H1 (cell line): ENCODE measurements around the gene RHOG. TPM values are rescaled to one million over a fixed set of nuclear protein-coding genes. Genes with fewer than 3 reads are reported as not detected.

Experiments used
- CTCF ChIA-PET: fragments of 300-600 bp; sonication (Branson Sonifier 250); formaldehyde crosslinking; loops from one replicate; lab custom pipeline; 2021; ENCODE audit not compliant: partially characterized antibody; lab: Charles Lee
- POLR2A ChIA-PET: fragments of 300-600 bp; sonication (Branson Sonifier 250); formaldehyde crosslinking; loops from one replicate; lab custom pipeline; 2021; ENCODE audit warnings: inconsistent platforms; ENCODE audit not compliant: partially characterized antibody; lab: Charles Lee
- DNase-seq, 2 experiments: peaks; one replicate each; pipeline versions ENCODE4 v3.0.0 to v3.0.0-alpha.2; 2010 to 2022; ENCODE audit warnings: low spot score in 2 of 2, low read depth in 1 of 2, mixed read lengths in 1 of 2
- FAIRE-seq: peaks from 2 replicates; lab custom pipeline; 2011; peaks lifted over from hg19 to GRCh38; lab: Jason Lieb, UNC
- H2AFZ ChIP-seq: 2 replicates; pipeline ENCODE4 v1.8.1; 2012; ENCODE audit warnings: low read length, inconsistent platforms
- H2AK5ac ChIP-seq: 2 replicates; pipeline ENCODE4 v1.6.1; 2013; ENCODE audit warnings: low read depth, low read length
- H2BK120ac ChIP-seq: replicated peaks from 2 replicates; pipeline ENCODE3; 2013; ENCODE audit warnings: low read depth, low read length, inconsistent platforms
- H2BK12ac ChIP-seq: 2 replicates; pipeline ENCODE4 v1.6.1; 2013; ENCODE audit warnings: low read depth, low read length
- H2BK15ac ChIP-seq: 2 replicates; pipeline ENCODE4 v1.6.1; 2013; ENCODE audit warnings: low read length
- H2BK20ac ChIP-seq: 2 replicates; pipeline ENCODE4 v1.6.1; 2013; ENCODE audit warnings: low read length
- H2BK5ac ChIP-seq: 2 replicates; pipeline ENCODE4 v1.6.1; 2013; ENCODE audit warnings: low read depth, low read length
- H3K14ac ChIP-seq: 2 replicates; pipeline ENCODE4 v1.6.1; 2013; ENCODE audit warnings: inconsistent platforms; ENCODE audit not compliant: insufficient read length
- H3K18ac ChIP-seq: 2 replicates; pipeline ENCODE4 v1.6.1; 2013; ENCODE audit warnings: low read length; ENCODE audit errors: extremely low read depth
- H3K23ac ChIP-seq: 2 replicates; pipeline ENCODE4 v1.6.1; 2013; ENCODE audit warnings: inconsistent platforms; ENCODE audit not compliant: insufficient read length
- H3K23me2 ChIP-seq: 2 replicates; pipeline ENCODE4 v1.6.1; 2013; ENCODE audit warnings: low read depth, low read length
- H3K27ac ChIP-seq: 2 replicates; pipeline ENCODE4 v1.6.1; 2011; ENCODE audit warnings: low read depth, low read length, inconsistent platforms
- H3K27me3 ChIP-seq, 4 experiments: replicated peaks in 1 of 4; 1 replicate in 1 of 4; 2 replicates in 3 of 4; pipeline versions ENCODE4 v1.6.1 to v1.8.1; 2011 to 2013; ENCODE audit warnings: low read length in 3 of 4, mild to moderate bottlenecking in 3 of 4, inconsistent platforms in 2 of 4, mixed read lengths in 2 of 4, moderate library complexity in 1 of 4; ENCODE audit not compliant: control insufficient read depth in 3 of 4, insufficient read depth in 3 of 4; ENCODE audit errors: extremely low read depth in 1 of 4
- H3K36me3 ChIP-seq, 4 experiments: 2 replicates each; pipeline versions ENCODE4 v1.6.1 to v1.8.1; 2011 to 2013; ENCODE audit warnings: mild to moderate bottlenecking in 4 of 4, low read length in 3 of 4, moderate library complexity in 2 of 4, control low read depth in 1 of 4, inconsistent platforms in 1 of 4; ENCODE audit not compliant: insufficient read depth in 4 of 4, control insufficient read depth in 2 of 4
- H3K4ac ChIP-seq: replicated peaks from 2 replicates; pipeline ENCODE3; 2013; ENCODE audit warnings: low read length, low read depth, mixed read lengths, inconsistent platforms; ENCODE audit not compliant: insufficient read length
- H3K4me1 ChIP-seq, 4 experiments: replicated peaks in 1 of 4; 1 replicate in 1 of 4; 2 replicates in 3 of 4; pipeline versions ENCODE4 v1.6.1 to v1.8.1; 2011 to 2013; ENCODE audit warnings: low read length in 3 of 4, inconsistent platforms in 2 of 4, mixed read lengths in 1 of 4; ENCODE audit not compliant: insufficient read depth in 4 of 4, control insufficient read depth in 3 of 4
- H3K4me2 ChIP-seq, 2 experiments: 2 replicates each; pipeline versions ENCODE4 v1.6.1 to v1.8.1; 2011 to 2013; ENCODE audit warnings: low read depth in 2 of 2, low read length in 2 of 2, control low read depth in 1 of 2, inconsistent platforms in 1 of 2, mild to moderate bottlenecking in 1 of 2; ENCODE audit not compliant: insufficient read depth in 1 of 2
- H3K4me3 ChIP-seq, 4 experiments: fragments of 200-600, 300-600 bp in 1 of 4; sonication (generic), shearing (Covaris generic), sonication (Bioruptor Twin) in 1 of 4; 2 replicates each; pipeline versions ENCODE4 v1.5.1 to v1.8.1; 2011 to 2016; ENCODE audit warnings: low read length in 4 of 4, low read depth in 3 of 4, control low read depth in 2 of 4, inconsistent platforms in 2 of 4, mild to moderate bottlenecking in 2 of 4, mixed read lengths in 1 of 4, moderate library complexity in 1 of 4; ENCODE audit not compliant: insufficient read depth in 2 of 4; ENCODE audit errors: extremely low read depth in 1 of 4
- H3K56ac ChIP-seq: replicated peaks from 2 replicates; pipeline ENCODE3; 2013; ENCODE audit warnings: low read depth, mild to moderate bottlenecking, mixed read lengths, low read length, inconsistent platforms; ENCODE audit not compliant: insufficient read length
- H3K79me1 ChIP-seq: 2 replicates; pipeline ENCODE4 v1.6.1; 2013; ENCODE audit warnings: low read depth, low read length, control low read depth
- H3K79me2 ChIP-seq, 2 experiments: 2 replicates each; pipeline versions ENCODE4 v1.6.1 to v1.8.1; 2012 to 2013; ENCODE audit warnings: low read length in 2 of 2, mild to moderate bottlenecking in 2 of 2, inconsistent platforms in 1 of 2; ENCODE audit not compliant: insufficient read depth in 2 of 2, control insufficient read depth in 1 of 2
- H3K9ac ChIP-seq, 4 experiments: replicated peaks in 1 of 4; 1 replicate in 1 of 4; 2 replicates in 3 of 4; pipeline versions ENCODE4 v1.6.1 to v1.8.1; 2011 to 2013; ENCODE audit warnings: low read depth in 3 of 4, low read length in 3 of 4, control low read depth in 2 of 4, mild to moderate bottlenecking in 2 of 4, moderate library complexity in 2 of 4, inconsistent platforms in 1 of 4; ENCODE audit errors: extremely low read depth in 1 of 4
- H3K9me3 ChIP-seq, 2 experiments: 2 replicates each; pipeline versions ENCODE4 v1.6.1 to v1.8.1; 2012 to 2013; ENCODE audit warnings: mild to moderate bottlenecking in 2 of 2, moderate library complexity in 2 of 2, control low read depth in 1 of 2, inconsistent platforms in 1 of 2, low read depth in 1 of 2, low read length in 1 of 2, mixed read lengths in 1 of 2; ENCODE audit not compliant: insufficient read depth in 2 of 2
- H4K20me1 ChIP-seq, 2 experiments: replicated peaks in 1 of 2; 2 replicates each; pipeline versions ENCODE3 to v1.8.1; 2011 to 2013; ENCODE audit warnings: inconsistent platforms in 2 of 2, low read length in 2 of 2, mild to moderate bottlenecking in 1 of 2; ENCODE audit not compliant: insufficient read depth in 2 of 2, control insufficient read depth in 1 of 2
- H4K5ac ChIP-seq: 2 replicates; pipeline ENCODE4 v1.6.1; 2013; ENCODE audit warnings: low read length, low read depth, mixed read lengths, inconsistent platforms; ENCODE audit not compliant: insufficient read length
- H4K8ac ChIP-seq: 2 replicates; pipeline ENCODE4 v1.8.0; 2013; ENCODE audit warnings: mild to moderate bottlenecking, moderate library complexity, low read length, inconsistent platforms; ENCODE audit not compliant: insufficient read depth; ENCODE audit errors: extremely low read depth
- H4K91ac ChIP-seq: replicated peaks from 2 replicates; pipeline ENCODE3; 2013; ENCODE audit warnings: low read length, mixed read lengths, inconsistent platforms; ENCODE audit not compliant: insufficient read length
- WGBS, 2 experiments: shearing (Covaris generic) in 1 of 2; methylation state at CpG; one replicate each; pipeline versions ENCODE4 v1.1.6 to v1.1.7; 2013 to 2015; ENCODE audit warnings: low lambda C conversion rate in 2 of 2, mixed read lengths in 2 of 2, inconsistent platforms in 1 of 2, low coverage in 1 of 2, missing lambda C conversion rate in 1 of 2; ENCODE audit not compliant: insufficient replicate concordance in 2 of 2, insufficient coverage in 1 of 2, insufficient read length in 1 of 2; ENCODE audit errors: extremely low coverage in 1 of 2, missing lambda C conversion rate in 1 of 2; 5-methylcytosine and 5-hydroxymethylcytosine counted together
- polyA plus RNA-seq, 7 experiments: library from polyadenylated mRNA; depleted of rRNA in 3 of 7; stranded (reverse) in 5 of 7; unstranded in 2 of 7; fragments of >200 nt in 5 of 7; fragments of 200-250 nt in 2 of 7; gene quantifications; 1 replicate in 5 of 7; 2 replicates in 1 of 7; 4 replicates in 1 of 7; pipeline versions ENCODE4 v1.2.1 to v1.2.3, GENCODE V29; 2011 to 2013; ENCODE audit warnings: missing spikeins in 2 of 7, mixed read lengths in 2 of 7
- total RNA-seq: library from RNA; stranded (reverse); fragmentation: NEBNext Ultra II Directional; extraction: Animal tissue kit (Norgen Biotek cat#: 25700); gene quantifications from 2 replicates; pipeline ENCODE4 v1.2.1, GENCODE V29; 2021

RHOG gene
- total and polyA plus RNA-seq, 2 of the 8 experiments (the other 6 are each of a cell fraction or from before 2014, with no cell fraction given) = 28.3 to 69.6 TPM

DNA sequence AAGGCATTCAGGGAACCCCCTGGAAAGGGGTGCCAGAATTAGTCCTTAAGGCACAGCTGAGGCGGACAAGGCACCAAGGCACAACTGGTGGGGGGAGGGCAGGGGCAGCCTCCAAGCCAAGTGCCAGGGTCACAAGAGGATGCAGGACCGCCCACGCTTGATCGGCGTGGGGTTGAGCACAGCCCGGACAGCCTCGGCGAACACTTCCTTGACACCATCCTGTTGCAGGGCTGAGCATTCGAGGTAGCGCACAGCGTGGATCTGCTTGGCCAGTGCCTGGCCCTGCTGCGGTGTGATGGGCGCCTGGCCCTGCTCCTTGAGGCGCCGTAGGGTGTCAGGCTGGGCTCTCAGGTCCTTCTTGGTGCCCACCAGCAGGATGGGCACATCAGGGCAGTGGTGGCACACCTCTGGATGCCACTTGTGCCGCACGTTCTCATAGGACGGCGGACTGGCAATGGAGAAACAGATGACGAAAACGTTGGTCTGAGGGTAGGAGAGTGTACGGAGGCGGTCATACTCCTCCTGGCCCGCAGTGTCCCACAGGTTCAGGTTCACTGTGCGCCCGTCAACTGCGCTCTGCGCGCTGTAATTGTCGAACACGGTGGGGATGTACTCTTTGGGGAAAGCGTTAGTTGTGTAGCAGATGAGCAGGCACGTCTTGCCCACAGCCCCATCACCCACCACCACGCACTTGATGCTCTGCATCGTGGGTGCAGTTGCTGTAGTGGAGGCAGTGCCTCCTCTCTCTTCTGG, 13.1 kb downstream of the RHOG start:
- CTCF ChIA-PET = interaction anchor here (0.9 to 3.5 kb wide), 8 partner anchors 8 to 246 kb away, joined by 3 to 61 read pairs (median 8); partner anchors contain the start of genes PGAP2 and RHOG
- DNase-seq = no peak
- Histone ChIP-seq H2BK15ac (peak overlapping the region; percentile 34; the same call in 1 of the 2 replicates), H3K79me2 (peaks cover 0 to 7% of the 10 kb centered on the region in 2 experiments; a peak in 2 of 4 replicates), H3K14ac (no peak overlapping the region), H3K23ac (no peak overlapping the region), H2AK5ac (0 out of 2 replicates have a peak overlapping the region, but pooled peaks have one; percentile 30), H2BK5ac (peak overlapping the region; percentile 16; the same call in 1 of the 2 replicates), H2BK12ac (peak overlapping the region; percentile 52; the same call in 1 of the 2 replicates), H3K9ac (no peak overlapping the region; a peak in 1 of 7 replicates), H2BK20ac (no peak overlapping the region), H3K27me3 (no peaks in the 10 kb centered on the region), H3K56ac (no peak overlapping the region), H3K18ac (peak overlapping the region; percentile 7; the same call in 1 of the 2 replicates), H3K27ac (peak overlapping the region; percentile 54; the same call in 1 of the 2 replicates), H4K8ac (no peak overlapping the region), H3K4ac (no peak overlapping the region), H2AFZ (no peak overlapping the region), H3K4me3 (no peak overlapping the region; a peak in 1 of 8 replicates), H3K23me2 (peaks cover 2% of the 10 kb centered on the region; the same call in 1 of the 2 replicates), H3K9me3 (no peaks in the 10 kb centered on the region), H4K20me1 (peaks cover 6 to 9% of the 10 kb centered on the region in 2 experiments), H3K79me1 (peaks cover 5% of the 10 kb centered on the region; the same call in 1 of the 2 replicates), H3K4me1 (peaks cover 22 to 32% (median 24%) of the 10 kb centered on the region in 4 experiments), H2BK120ac (no peak overlapping the region), H3K36me3 (peaks cover 4 to 19% (median 8%) of the 10 kb centered on the region in 4 experiments; a peak in 7 of 8 replicates), H4K91ac (peak overlapping the region; percentile 25), H4K5ac (peak overlapping the region; percentile 2), H3K4me2 (peak overlapping the region; percentile 36 to 74; a peak in 3 of 4 replicates)
- WGBS, 2 experiments = 89% methylated on average over 30 of the region's 35 CpGs; no CpG with 5 or more reads in 1 of the 2 experiments
- no peak for FAIRE-seq
- POLR2A ChIA-PET = interaction anchor here (0.7 to 3.3 kb wide), 6 partner anchors 11 to 128 kb away, joined by 3 to 29 read pairs (median 5); partner anchors contain the start of genes PGAP2, RHOG and STIM1
